Activated B cell treated with CpG ODN at 0.5 μM for 24 hours (primary cell): Measurements from ENCODE around the gene ANAPC2. TPM values are rescaled to one million over a fixed set of nuclear protein-coding genes. Genes with fewer than 3 reads are reported as not detected.

Source experiments
- ATAC-seq: fragments of 200-7000 bp; cut with Tn5 transposase; one replicate; pipeline ENCODE4 v1.10.0; 2021; ENCODE audit warnings: low read depth, mild to moderate bottlenecking, moderate library complexity
- CTCF ChIA-PET: fragments of 350-600 bp; sonication (Branson Sonifier 250); formaldehyde crosslinking; loops from one replicate; lab custom pipeline; 2021; ENCODE audit warnings: antibody characterized with exemption; lab: Charles Lee
- POLR2A ChIA-PET: fragments of 350-600 bp; sonication (Branson Sonifier 250); formaldehyde crosslinking; loops from one replicate; lab custom pipeline; 2021; ENCODE audit warnings: antibody characterized with exemption; lab: Charles Lee
- DNase-seq: peaks from one replicate; pipeline ENCODE4 v3.0.0; 2022
- H3K27ac Mint-ChIP-seq: one replicate; pipeline ENCODE4 v1.8.0; 2020; ENCODE audit warnings: mixed read lengths
- H3K27me3 Mint-ChIP-seq: one replicate; pipeline ENCODE4 v1.8.0; 2021; ENCODE audit warnings: mixed read lengths
- H3K36me3 Mint-ChIP-seq: one replicate; pipeline ENCODE4 v1.8.0; 2021; ENCODE audit warnings: low read depth, mixed read lengths
- H3K4me1 Mint-ChIP-seq: one replicate; pipeline ENCODE4 v1.8.0; 2021; ENCODE audit warnings: mixed read lengths
- H3K4me3 Mint-ChIP-seq: one replicate; pipeline ENCODE4 v1.8.0; 2020; ENCODE audit warnings: mild to moderate bottlenecking, mixed read lengths
- H3K9me3 Mint-ChIP-seq: one replicate; pipeline ENCODE4 v1.8.0; 2020; ENCODE audit warnings: mixed read lengths
- CTCF ChIP-seq: fragments of 200-600 bp; IDR thresholded peaks from one replicate; pipeline ENCODE4 v1.8.0; 2022; ENCODE audit warnings: antibody characterized with exemption, mild to moderate bottlenecking
- intact Hi-C: fragments of 100-400 bp; cut with micrococcal nuclease; formaldehyde crosslinking; loops from one replicate; pipeline ENCODE4 v1.15.1; 2024
- total RNA-seq: library from RNA; stranded (reverse); gene quantifications from 2 replicates; pipeline ENCODE4 v1.2.3, GENCODE V29; 2022

ANAPC2 gene
- total RNA-seq, 1 donor from 2014 or later, result 93.9 TPM

GRCh38 chr9:137220317-137221094 is 32.1 kb upstream of the ANAPC2 start:
- ChIA-PET POLR2A (interaction anchor here (0.7 to 3.6 kb wide), 3 partner anchors 14 to 20 kb away, joined by 3 to 46 read pairs (median 4); partner anchors contain the start of genes NDOR1, TMEM203 and TPRN), CTCF (no interaction called here)
- H3K36me3 Mint-ChIP-seq, result peaks cover 4% of the 10 kb centered on the region
- intact Hi-C loops, result loop anchor here (10.0 kb wide), 2 partner anchors 276 to 336 kb away; partner anchors contain the start of genes C8G, FBXW5 and TRAF2
- DNase-seq, result no peak
- H3K4me1 Mint-ChIP-seq, result peaks cover 15% of the 10 kb centered on the region
- H3K4me3 Mint-ChIP-seq, result peak overlapping the region; percentile 38
- H3K9me3 Mint-ChIP-seq, result no peaks in the 10 kb centered on the region
- no peak for ATAC-seq
- H3K27me3 Mint-ChIP-seq, result no peaks in the 10 kb centered on the region
- no peak for TF ChIP-seq CTCF
- H3K27ac Mint-ChIP-seq, result no peak overlapping the region

- intact Hi-C loops, result loop anchor here (10.0 kb wide), 2 partner anchors 275 to 335 kb away; partner anchors contain the start of genes C8G, FBXW5 and TRAF2
- no peaks in the 10 kb centered on the region for H3K9me3 Mint-ChIP-seq
- H3K27ac Mint-ChIP-seq, result no peak overlapping the region
- peaks cover 4% of the 10 kb centered on the region for H3K36me3 Mint-ChIP-seq
- ATAC-seq (no peak), DNase-seq (no peak)
- no peaks in the 10 kb centered on the region for H3K27me3 Mint-ChIP-seq
- ChIA-PET CTCF (no interaction called here), POLR2A (interaction anchor here (0.7 to 1.6 kb wide), 3 partner anchors 15 to 102 kb away, joined by 3 to 4 read pairs (median 3); partner anchors contain the start of gene TPRN)
- no peak for TF ChIP-seq CTCF
- no peak overlapping the region for H3K4me3 Mint-ChIP-seq
- peaks cover 11% of the 10 kb centered on the region for H3K4me1 Mint-ChIP-seq
Measured at GRCh38 chr9:137219757-137220316, 31.5 kb upstream of the ANAPC2 start.

GRCh38 chr9:137218754-137219271 is 30.5 kb upstream of the ANAPC2 start:
- ATAC-seq, result no peak
- Mint-ChIP-seq H3K4me1 (peaks cover 7% of the 10 kb centered on the region), H3K9me3 (no peaks in the 10 kb centered on the region), H3K27me3 (no peaks in the 10 kb centered on the region), H3K36me3 (peaks cover 4% of the 10 kb centered on the region), H3K4me3 (no peak overlapping the region), H3K27ac (no peak overlapping the region)
- DNase-seq, result no peak
- TF ChIP-seq CTCF, result no peak
- ChIA-PET POLR2A (interaction anchor here (0.6 to 1.6 kb wide), 6 partner anchors 18 to 444 kb away, joined by 3 to 13 read pairs (median 4); partner anchors contain the start of gene TPRN), CTCF (no interaction called here)
- intact Hi-C loops, result no loop called here

- Mint-ChIP-seq H3K27ac (no peak overlapping the region), H3K4me3 (no peak overlapping the region), H3K4me1 (peaks cover 7% of the 10 kb centered on the region), H3K36me3 (peaks cover 4% of the 10 kb centered on the region), H3K27me3 (no peaks in the 10 kb centered on the region), H3K9me3 (no peaks in the 10 kb centered on the region)
- ATAC-seq (no peak), DNase-seq (no peak)
- CTCF ChIA-PET, result no interaction called here
- intact Hi-C loops, result no loop called here
- TF ChIP-seq CTCF, result no peak
- POLR2A ChIA-PET, result no interaction called here
Measured at GRCh38 chr9:137218212-137218753, 29.9 kb upstream of the ANAPC2 start.
